K562 (cell line): Measurements from ENCODE around the gene KCNH8. TPM values are rescaled to one million over a fixed set of nuclear protein-coding genes. Genes with fewer than 3 reads are reported as not detected.
A peak's percentile ranks its signal among the peaks of the same experiment; 100 is the strongest.

Experiments
- ATAC-seq: fragments of 200-7000 bp; cut with Tn5 transposase; 3 replicates; pipeline ENCODE4 v1.9.1; 2020; ENCODE audit warnings: moderate library complexity
- BruUV-seq: library from RNA; stranded (reverse); fragments of 400-500 nt; replicated peaks from 2 replicates; lab custom pipeline; 2021; lab: Mats Ljungman, UMichigan
- CTCF ChIA-PET: fragments of 300-600 bp; formaldehyde crosslinking; extraction: SDS; loops from one replicate; lab custom pipeline; 2021; ENCODE audit warnings: low intra/inter-chr PET ratio; lab: Yijun Ruan, JAX
- POLR2A ChIA-PET: fragments of 300-600, 350-650 bp; sonication (Branson Sonifier 250); formaldehyde crosslinking; extraction: SDS; loops from one replicate; lab custom pipeline; 2021; ENCODE audit warnings: antibody characterized with exemption, inconsistent platforms; lab: Yijun Ruan, JAX
- DNase-seq, 4 experiments: peaks; one replicate each; pipeline versions ENCODE4 v3.0.0 to v3.0.0-alpha.2; 2011 to 2018; ENCODE audit warnings: low spot score in 3 of 4, mixed read lengths in 3 of 4; ENCODE audit errors: extremely low read depth in 1 of 4
- FAIRE-seq: peaks from 2 replicates; lab custom pipeline; 2011; peaks lifted over from hg19 to GRCh38; lab: Jason Lieb, UNC
- H2AFZ ChIP-seq: 2 replicates; pipeline ENCODE4 v1.6.0; 2011; ENCODE audit warnings: low read depth, low read length, control low read depth, inconsistent platforms
- H3K27ac ChIP-seq: fragments of 200-600 bp; 3 replicates; pipeline ENCODE4 v1.8.0; 2011; ENCODE audit warnings: low read depth, mild to moderate bottlenecking, control low read depth, inconsistent platforms, low read length, moderate library complexity, mixed read lengths; ENCODE audit errors: extremely low read depth
- H3K27me3 ChIP-seq, 2 experiments: fragments of 300-600 bp in 1 of 2; 2 replicates in 1 of 2; 3 replicates in 1 of 2; pipeline versions ENCODE4 v1.6.0 to v1.8.0; 2011; ENCODE audit warnings: inconsistent platforms in 2 of 2, low read length in 2 of 2, mild to moderate bottlenecking in 1 of 2, mixed read lengths in 1 of 2, moderate library complexity in 1 of 2; ENCODE audit not compliant: control insufficient read depth in 2 of 2, insufficient read depth in 2 of 2
- H3K36me3 ChIP-seq: fragments of 300-600 bp; 3 replicates; pipeline ENCODE4 v1.8.0; 2011; ENCODE audit warnings: mild to moderate bottlenecking, low read length, inconsistent platforms; ENCODE audit not compliant: control insufficient read depth, insufficient read depth
- H3K4me1 ChIP-seq, 2 experiments: fragments of 200-600 bp in 1 of 2; replicated peaks in 1 of 2; 2 replicates in 1 of 2; 3 replicates in 1 of 2; pipeline versions ENCODE4 v1.5.1 to v1.8.0; 2011; ENCODE audit warnings: inconsistent platforms in 2 of 2, low read length in 2 of 2, mild to moderate bottlenecking in 1 of 2, mixed read lengths in 1 of 2, moderate library complexity in 1 of 2; ENCODE audit not compliant: control insufficient read depth in 2 of 2, insufficient read depth in 2 of 2
- H3K4me2 ChIP-seq: 2 replicates; pipeline ENCODE4 v1.6.1; 2011; ENCODE audit warnings: low read length, control low read depth, inconsistent platforms, mixed read lengths; ENCODE audit not compliant: insufficient read depth
- H3K4me3 ChIP-seq: fragments of 200-600 bp; sonication (generic), shearing (Covaris generic); 2 replicates; pipeline ENCODE4 v1.5.1; 2016; ENCODE audit warnings: control low read depth, inconsistent platforms
- H3K79me2 ChIP-seq: fragments of 200-600 bp; 3 replicates; pipeline ENCODE4 v1.8.0; 2011; ENCODE audit warnings: low read length, inconsistent platforms; ENCODE audit not compliant: control insufficient read depth, insufficient read depth
- H3K9ac ChIP-seq, 2 experiments: 2 replicates each; pipeline versions ENCODE4 v1.6.0 to v1.6.1; 2011; ENCODE audit warnings: low read depth in 2 of 2, low read length in 2 of 2, control low read depth in 1 of 2, inconsistent platforms in 1 of 2, mild to moderate bottlenecking in 1 of 2, mixed read lengths in 1 of 2; ENCODE audit not compliant: insufficient read depth in 1 of 2
- H3K9me1 ChIP-seq: one replicate; pipeline ENCODE4 v1.6.0; 2011; ENCODE audit warnings: inconsistent platforms, mild to moderate bottlenecking, low read length, moderate library complexity; ENCODE audit not compliant: control insufficient read depth, insufficient read depth
- H3K9me3 ChIP-seq: replicated peaks from 2 replicates; pipeline ENCODE4 v1.5.1; 2011; ENCODE audit warnings: low read depth, low read length, inconsistent platforms; ENCODE audit not compliant: control insufficient read depth, insufficient read depth
- H4K20me1 ChIP-seq: replicated peaks from 2 replicates; pipeline ENCODE4 v1.6.1; 2011; ENCODE audit warnings: low read length, inconsistent platforms, mixed read lengths; ENCODE audit not compliant: control insufficient read depth, insufficient read depth
- BHLHE40 ChIP-seq: IDR thresholded peaks from 2 replicates; pipeline ENCODE4 v1.6.1; 2011; ENCODE audit warnings: low read length, improper control_type of control experiment
- BRD9 ChIP-seq: fragments of 450-650 bp; IDR thresholded peaks from 2 replicates; pipeline ENCODE4 v1.6.1; 2018; ENCODE audit warnings: low read depth; ENCODE audit not compliant: partially characterized antibody
- CC2D1A ChIP-seq: fragments of 450-650 bp; IDR thresholded peaks from 2 replicates; pipeline ENCODE4 v1.6.1; 2017; ENCODE audit warnings: mild to moderate bottlenecking
- DIDO1 ChIP-seq: fragments of 450-650 bp; IDR thresholded peaks from 2 replicates; pipeline ENCODE4 v1.6.1; 2016; ENCODE audit warnings: low read depth, missing biosample characterization, missing genetic modification characterization
- EHMT2 ChIP-seq: fragments of 450-650 bp; IDR thresholded peaks from 2 replicates; pipeline ENCODE4 v1.6.1; 2018; ENCODE audit warnings: antibody characterized with exemption
- FOXJ3 ChIP-seq: sonication (generic); formaldehyde crosslinking; IDR thresholded peaks from 2 replicates; pipeline ENCODE4 v1.4.0; 2020; ENCODE audit warnings: mild to moderate bottlenecking, missing genetic modification reagents
- MAFF ChIP-seq: IDR thresholded peaks from 2 replicates; pipeline ENCODE4 v1.6.1; 2012; ENCODE audit warnings: low read length, improper control_type of control experiment
- MAFG ChIP-seq: fragments of 450-650 bp; conservative IDR thresholded peaks from 2 replicates; pipeline ENCODE4 v1.6.1; 2016; ENCODE audit warnings: missing genetic modification characterization, missing compliant biosample characterization
- MIER1 ChIP-seq: fragments of 450-650 bp; IDR thresholded peaks from 2 replicates; pipeline ENCODE4 v1.6.1; 2016; ENCODE audit warnings: antibody characterized with exemption, mild to moderate bottlenecking, low read depth
- RBM14 ChIP-seq: fragments of 200-400 bp; formaldehyde crosslinking; IDR thresholded peaks from 2 replicates; pipeline ENCODE4 v1.6.1; 2018; ENCODE audit warnings: low read depth, mild to moderate bottlenecking, low read length, moderate library complexity, borderline replicate concordance; ENCODE audit not compliant: insufficient read depth
- ZNF239 ChIP-seq: fragments of 250-450 bp; sonication (Bioruptor Pico); IDR thresholded peaks from 2 replicates; pipeline ENCODE4 v1.4.0; 2020; ENCODE audit warnings: mild to moderate bottlenecking
- ZNF316 ChIP-seq: fragments of 450-650 bp; IDR thresholded peaks from 2 replicates; pipeline ENCODE4 v1.6.1; 2016
- ZNF717 ChIP-seq: fragments of 250-450 bp; sonication (Bioruptor Pico); IDR thresholded peaks from 2 replicates; pipeline ENCODE4 v1.5.0; 2021
- WGBS: fragments of 100-300 bp; shearing (Covaris generic); methylation state at CpG from one replicate; pipeline ENCODE4 v1.1.6; 2016; ENCODE audit warnings: low coverage, mixed read lengths; ENCODE audit not compliant: insufficient coverage; ENCODE audit errors: missing lambda C conversion rate; 5-methylcytosine and 5-hydroxymethylcytosine counted together
- in situ Hi-C: fragments of 300-500 bp; cut with MboI; formaldehyde crosslinking; loops from 4 replicates; pipeline ENCODE4 v1.15.0; 2018; ENCODE audit warnings: inconsistent platforms, mixed read lengths
- intact Hi-C: fragments of 100-400 bp; cut with micrococcal nuclease; formaldehyde crosslinking; loops from 2 replicates; pipeline ENCODE4 v1.14.2; 2022
- polyA plus RNA-seq, 8 experiments: library from polyadenylated mRNA; depleted of rRNA in 4 of 8; stranded (reverse) in 5 of 8; unstranded in 3 of 8; fragments of >200 nt; fragmentation: Nextera tagmentation in 2 of 8; fragmentation: Illumina TruSeq in 1 of 8; extraction: Ambion mirVana in 2 of 8; extraction: Trizol in 1 of 8; gene quantifications; 2 replicates each; pipeline versions ENCODE4 v1.2.1 to v1.2.3, GENCODE V29; 2011 to 2014; ENCODE audit warnings: inconsistent platforms in 1 of 8, missing spikeins in 1 of 8
- total RNA-seq, 7 experiments: library from RNA; depleted of rRNA in 6 of 7; stranded (reverse); fragments of >200 nt in 6 of 7; fragmentation: Illumina TruSeq in 2 of 7; extraction: Trizol in 2 of 7; gene quantifications; 2 replicates each; pipeline versions ENCODE4 v1.2.1 to v1.2.3, GENCODE V29; 2011 to 2021; ENCODE audit warnings: low replicate concordance in 1 of 7
- TF ChIP-seq, protein P1 (sequence below): fragments of 250-450 bp; sonication (Bioruptor Pico); IDR thresholded peaks from 2 replicates; pipeline ENCODE4 v1.8.0; 2021; ENCODE audit warnings: moderate library complexity, mild to moderate bottlenecking, inconsistent platforms
- TF ChIP-seq, protein P2 (sequence below): sonication (generic); formaldehyde crosslinking; IDR thresholded peaks from 2 replicates; pipeline ENCODE4 v1.8.0; 2022; ENCODE audit warnings: mild to moderate bottlenecking, missing genetic modification reagents

The KCNH8 gene
- total and polyA plus RNA-seq, 9 of the 15 experiments (the other 6 are each of a cell fraction or from before 2014, with no cell fraction given) = 0.02 to 0.08 (median 0.04) TPM; not detected in 6

DNA sequence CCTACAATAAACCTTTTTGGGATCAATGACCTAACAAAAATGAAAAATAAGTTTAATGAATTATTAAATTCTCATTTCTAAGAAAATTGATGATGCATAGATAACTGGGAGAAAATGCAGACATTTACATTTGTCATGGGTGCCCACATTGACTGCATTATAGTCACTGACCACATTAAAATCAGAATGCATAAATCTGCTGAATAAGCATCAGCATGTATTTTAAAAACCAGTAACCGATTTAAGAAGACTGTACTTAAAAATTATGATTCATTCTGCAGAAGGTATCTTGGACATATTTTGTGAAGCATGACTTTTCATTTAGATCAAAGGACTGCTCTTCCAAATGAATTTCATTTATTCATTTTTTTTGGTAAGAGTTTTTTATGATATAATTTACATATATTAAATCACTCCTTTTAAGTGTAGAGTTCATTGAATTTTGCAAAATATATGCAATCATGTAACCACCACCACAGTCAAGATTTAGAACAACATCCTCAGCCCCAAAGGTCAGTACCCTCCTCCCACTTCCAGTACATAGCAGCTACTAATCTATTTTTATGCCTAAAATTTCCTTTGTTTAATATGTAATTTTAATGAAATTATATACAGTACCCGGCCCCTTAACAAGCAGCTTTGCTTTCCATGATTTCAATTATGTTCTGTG lies 11.8 kb downstream of the KCNH8 start:
- Histone ChIP-seq H3K4me1 (no peaks in the 10 kb centered on the region), H3K9me1 (no peaks in the 10 kb centered on the region), H3K4me2 (no peak overlapping the region), H3K36me3 (no peaks in the 10 kb centered on the region), H3K27me3 (no peaks in the 10 kb centered on the region), H3K27ac (no peak overlapping the region), H2AFZ (no peak overlapping the region), H3K9me3 (no peaks in the 10 kb centered on the region; the same call in 1 of the 2 replicates), H3K79me2 (no peaks in the 10 kb centered on the region), H3K4me3 (no peak overlapping the region), H4K20me1 (no peaks in the 10 kb centered on the region), H3K9ac (no peak overlapping the region)
- ChIA-PET CTCF (no interaction called here), POLR2A (no interaction called here)
- 0% methylated on average over 2 of the region's 2 CpGs for WGBS
- no peak for TF ChIP-seq BHLHE40
- 0 out of 2 replicates have a peak, but pooled peaks have one; percentile 10 for TF ChIP-seq MAFF
- no peak for TF ChIP-seq ZNF717 (CRISPR knock-in tag)
- TF ChIP-seq FOXJ3 = no peak
- no peak for TF ChIP-seq EHMT2
- TF ChIP-seq MAFG (tag) = 0 out of 2 replicates have a peak, but pooled peaks have one; percentile 38
- TF ChIP-seq, protein P1, sequence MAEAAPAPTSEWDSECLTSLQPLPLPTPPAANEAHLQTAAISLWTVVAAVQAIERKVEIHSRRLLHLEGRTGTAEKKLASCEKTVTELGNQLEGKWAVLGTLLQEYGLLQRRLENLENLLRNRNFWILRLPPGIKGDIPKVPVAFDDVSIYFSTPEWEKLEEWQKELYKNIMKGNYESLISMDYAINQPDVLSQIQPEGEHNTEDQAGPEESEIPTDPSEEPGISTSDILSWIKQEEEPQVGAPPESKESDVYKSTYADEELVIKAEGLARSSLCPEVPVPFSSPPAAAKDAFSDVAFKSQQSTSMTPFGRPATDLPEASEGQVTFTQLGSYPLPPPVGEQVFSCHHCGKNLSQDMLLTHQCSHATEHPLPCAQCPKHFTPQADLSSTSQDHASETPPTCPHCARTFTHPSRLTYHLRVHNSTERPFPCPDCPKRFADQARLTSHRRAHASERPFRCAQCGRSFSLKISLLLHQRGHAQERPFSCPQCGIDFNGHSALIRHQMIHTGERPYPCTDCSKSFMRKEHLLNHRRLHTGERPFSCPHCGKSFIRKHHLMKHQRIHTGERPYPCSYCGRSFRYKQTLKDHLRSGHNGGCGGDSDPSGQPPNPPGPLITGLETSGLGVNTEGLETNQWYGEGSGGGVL (CRISPR knock-in tag) = no peak
- TF ChIP-seq RBM14 = no peak
- no peak for TF ChIP-seq MIER1
- TF ChIP-seq CC2D1A = no peak
- no peak for TF ChIP-seq DIDO1
- TF ChIP-seq, protein P2, sequence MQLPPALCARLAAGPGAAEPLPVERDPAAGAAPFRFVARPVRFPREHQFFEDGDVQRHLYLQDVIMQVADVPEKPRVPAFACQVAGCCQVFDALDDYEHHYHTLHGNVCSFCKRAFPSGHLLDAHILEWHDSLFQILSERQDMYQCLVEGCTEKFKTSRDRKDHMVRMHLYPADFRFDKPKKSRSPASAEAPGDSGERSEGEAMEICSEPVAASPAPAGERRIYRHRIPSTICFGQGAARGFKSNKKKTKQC (CRISPR knock-in tag) = no peak
- TF ChIP-seq BRD9 = no peak
- no peak for TF ChIP-seq ZNF239
- peak; percentile 49; the same call in 1 of the 2 replicates for TF ChIP-seq ZNF316
- ATAC-seq = no peak
- BruUV-seq = no TSS peak
- DNase-seq = no peak
- intact Hi-C loops (no loop called here), in situ Hi-C loops (no loop called here)
- FAIRE-seq = no peak
